GM06990 (cell line): ENCODE measurements around the gene RIPOR2.
A peak's percentile ranks its signal among the peaks of the same experiment; 100 is the strongest.

Experiments used
- DNase-seq: peaks from one replicate; pipeline ENCODE4 v3.0.0-alpha.2; 2011; ENCODE audit not compliant: insufficient read length; ENCODE audit errors: extremely low read depth
- H3K27me3 ChIP-seq: replicated peaks from 2 replicates; pipeline ENCODE4 v1.6.0; 2011; ENCODE audit warnings: low read length; ENCODE audit not compliant: control insufficient read depth, insufficient read depth
- H3K36me3 ChIP-seq: 2 replicates; pipeline ENCODE4 v1.5.1; 2011; ENCODE audit warnings: low read length; ENCODE audit not compliant: control insufficient read depth, insufficient read depth
- H3K4me3 ChIP-seq: replicated peaks from 2 replicates; pipeline ENCODE4 v1.5.1; 2011; ENCODE audit warnings: low read depth, mild to moderate bottlenecking, control low read depth, low read length
- CTCF ChIP-seq: IDR thresholded peaks from 2 replicates; pipeline ENCODE4 v1.5.1; 2011; ENCODE audit warnings: low read length, control low read depth, mild to moderate bottlenecking, inconsistent platforms; ENCODE audit not compliant: insufficient read depth, poor library complexity, severe bottlenecking

The RIPOR2 gene

GRCh38 chr6:24931718-24932691, 3.8 kb downstream of the RIPOR2 start:
- TF ChIP-seq CTCF: no peak
- Histone ChIP-seq H3K36me3 (no peaks in the 10 kb centered on the region), H3K4me3 (peak overlapping the region; percentile 69), H3K27me3 (no peaks in the 10 kb centered on the region)
- peak; percentile 69 for DNase-seq

- Histone ChIP-seq H3K4me3 (peak overlapping the region; percentile 69), H3K36me3 (no peaks in the 10 kb centered on the region), H3K27me3 (no peaks in the 10 kb centered on the region)
- DNase-seq: no peak
- no peak for TF ChIP-seq CTCF
Measured at GRCh38 chr6:24931296-24931695, 4.5 kb downstream of the RIPOR2 start.

DNA sequence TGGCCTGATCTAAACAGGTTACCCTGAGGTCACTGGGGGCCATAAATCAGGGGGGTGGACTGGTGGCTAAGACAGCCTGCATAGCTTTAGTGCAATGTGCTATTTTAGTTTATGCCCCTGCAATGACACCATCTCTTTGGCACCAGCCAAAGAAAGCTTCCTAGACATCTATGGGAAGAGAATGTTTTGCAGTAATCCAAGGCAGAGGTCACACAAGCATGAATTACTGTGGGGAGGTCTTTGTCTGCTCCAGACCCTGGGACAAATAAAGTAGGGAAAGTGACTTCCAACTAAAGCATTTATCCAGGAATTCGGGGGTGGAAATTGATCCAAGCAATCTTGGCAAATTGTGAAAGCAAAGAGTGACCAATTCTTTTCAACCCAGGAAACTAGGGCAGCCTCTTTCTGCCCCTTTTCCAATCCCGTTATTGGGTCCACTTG, 5.3 kb downstream of the RIPOR2 start:
- Histone ChIP-seq H3K4me3 (no peak overlapping the region), H3K27me3 (no peaks in the 10 kb centered on the region), H3K36me3 (no peaks in the 10 kb centered on the region)
- DNase-seq: no peak
- TF ChIP-seq CTCF: no peak

- Histone ChIP-seq H3K4me3 (peak overlapping the region; percentile 41; the same call in 1 of the 2 replicates), H3K36me3 (no peaks in the 10 kb centered on the region), H3K27me3 (no peaks in the 10 kb centered on the region)
- DNase-seq: no peak
- TF ChIP-seq CTCF: no peak
Measured at GRCh38 chr6:24929242-24929641, 6.5 kb downstream of the RIPOR2 start.

DNA sequence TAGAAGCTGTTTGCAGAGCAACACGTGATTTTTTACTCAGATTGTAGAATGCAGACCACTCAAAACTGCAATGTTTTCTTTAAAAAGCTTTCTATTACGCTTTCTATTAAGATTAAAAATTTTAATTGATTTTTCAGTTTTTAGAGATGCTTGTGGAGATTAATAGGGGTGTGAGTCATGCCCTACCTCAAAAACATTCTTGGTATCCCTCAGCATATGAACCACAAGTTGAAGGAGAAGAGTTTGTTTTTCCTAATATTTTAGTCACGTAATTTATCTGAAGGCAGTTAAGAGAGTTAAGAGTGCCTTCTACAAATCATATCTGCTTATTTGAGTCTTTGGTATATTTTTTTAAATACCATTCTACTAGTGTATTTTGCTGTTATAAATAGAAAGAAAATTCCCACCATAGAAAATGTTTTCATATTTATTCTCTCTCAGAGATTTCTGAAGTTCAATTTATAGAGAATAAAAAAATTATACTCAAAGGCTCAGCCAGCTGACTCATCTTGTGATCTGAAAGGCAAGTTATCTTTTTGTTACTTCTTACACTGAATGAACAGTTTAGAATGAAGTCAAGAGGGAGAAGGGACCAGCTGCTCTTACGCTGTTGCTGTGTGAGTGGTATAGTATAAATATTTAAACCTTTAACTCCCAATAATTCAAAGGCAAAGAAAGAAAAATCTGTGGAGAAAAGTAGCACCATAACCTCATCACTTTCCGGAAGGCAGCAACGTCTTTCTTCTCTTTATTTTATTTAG, 7.6 kb downstream of the RIPOR2 start:
- H3K36me3 ChIP-seq: no peaks in the 10 kb centered on the region
- DNase-seq: no peak
- H3K4me3 ChIP-seq: peak overlapping the region; percentile 41
- TF ChIP-seq CTCF: no peak
- no peaks in the 10 kb centered on the region for H3K27me3 ChIP-seq
